IMR-90 (cell line): ENCODE results near the gene PSENEN.

Experiments
- CTCF ChIP-seq: conservative IDR thresholded peaks from 2 replicates; pipeline ENCODE4 v1.5.1; 2012; ENCODE audit warnings: mild to moderate bottlenecking, low read depth, low read length, improper control_type of control experiment
- ELK1 ChIP-seq: fragments of 150-350 bp; IDR thresholded peaks from 2 replicates; pipeline ENCODE4 v1.6.1; 2016; ENCODE audit warnings: low read depth, mild to moderate bottlenecking, low read length, moderate library complexity, borderline replicate concordance
- FOS ChIP-seq: fragments of 150-350 bp; IDR thresholded peaks from 2 replicates; pipeline ENCODE4 v1.6.1; 2016; ENCODE audit warnings: low read depth, low read length
- POLR2A ChIP-seq: IDR thresholded peaks from 2 replicates; pipeline ENCODE4 v1.6.1; 2012; ENCODE audit warnings: mild to moderate bottlenecking, low read depth, low read length
- RFX5 ChIP-seq: IDR thresholded peaks from 2 replicates; pipeline ENCODE4 v1.8.0; 2012; ENCODE audit warnings: low read depth, mild to moderate bottlenecking, low read length, moderate library complexity
- USF2 ChIP-seq: fragments of 150-350 bp; IDR thresholded peaks from 2 replicates; pipeline ENCODE4 v1.6.1; 2017; ENCODE audit warnings: mild to moderate bottlenecking, antibody characterized with exemption, low read length, low read depth

GRCh38 chr19:35774274-35775045 is 29.0 kb downstream of the PSENEN start:
- TF ChIP-seq FOS (no peak), CTCF (no peak), POLR2A (no peak), USF2 (no peak), ELK1 (no peak), RFX5 (no peak)
